HG02678 (cell line): ENCODE data around the gene CLEC18C.
"Not testable (repeated sequence)": the region's sequence is repeated elsewhere in the genome, so short reads cannot be mapped to it uniquely, and the experiment has no call there.

Experiments
- ATAC-seq: cut with Tn5 transposase; IDR thresholded peaks from one replicate; pipeline ENCODE4 v1.9.1; 2021; ENCODE audit warnings: mild to moderate bottlenecking, moderate library complexity; ENCODE audit not compliant: unreplicated experiment

The CLEC18C gene

GRCh38 chr16:70204668-70205405 lies 31.2 kb downstream of the CLEC18C start:
- ATAC-seq = not testable (repeated sequence)

- not testable (repeated sequence) for ATAC-seq
These were observed 32.8 kb downstream of the CLEC18C start for GRCh38 chr16:70206382-70206781.

- ATAC-seq = not testable (repeated sequence)
These were observed 45.0 kb downstream of the CLEC18C start for GRCh38 chr16:70218586-70218985.

- ATAC-seq = not testable (repeated sequence)
These were observed 49.0 kb downstream of the CLEC18C start for GRCh38 chr16:70222574-70222973.

- not testable (repeated sequence) for ATAC-seq
These were observed 49.6 kb downstream of the CLEC18C start for GRCh38 chr16:70223216-70223615.

GRCh38 chr16:70223971-70224513 lies 50.5 kb downstream of the CLEC18C start:
- ATAC-seq = not testable (repeated sequence)

- not testable (repeated sequence) for ATAC-seq
These were observed 51.1 kb downstream of the CLEC18C start for GRCh38 chr16:70224645-70225044.

- not testable (repeated sequence) for ATAC-seq
These were observed 51.8 kb downstream of the CLEC18C start for GRCh38 chr16:70225430-70225829.

GRCh38 chr16:70226024-70226423 lies 52.4 kb downstream of the CLEC18C start:
- not testable (repeated sequence) for ATAC-seq

GRCh38 chr16:70231831-70232230 lies 58.2 kb downstream of the CLEC18C start:
- not testable (repeated sequence) for ATAC-seq
